Skin of body (tissue), 2 donors: ENCODE data around the gene ZNF747. TPM values are rescaled to one million over a fixed set of nuclear protein-coding genes. Genes with fewer than 3 reads are reported as not detected.
"Not testable (repeated sequence)": the region's sequence is repeated elsewhere in the genome, so short reads cannot be mapped to it uniquely, and the experiment has no call there.

Experiments used
- DNase-seq: peaks from one replicate; lab custom pipeline; 2025; lab: John Stamatoyannopoulos, UW
- total RNA-seq: library from RNA; depleted of rRNA; stranded (reverse); fragments of >200 nt; gene quantifications from one replicate; pipeline ENCODE4 v1.2.3, GENCODE V29; 2014

ZNF747 gene
- total RNA-seq, 1 donor from 2014 or later, result 5.8 TPM

DNA sequence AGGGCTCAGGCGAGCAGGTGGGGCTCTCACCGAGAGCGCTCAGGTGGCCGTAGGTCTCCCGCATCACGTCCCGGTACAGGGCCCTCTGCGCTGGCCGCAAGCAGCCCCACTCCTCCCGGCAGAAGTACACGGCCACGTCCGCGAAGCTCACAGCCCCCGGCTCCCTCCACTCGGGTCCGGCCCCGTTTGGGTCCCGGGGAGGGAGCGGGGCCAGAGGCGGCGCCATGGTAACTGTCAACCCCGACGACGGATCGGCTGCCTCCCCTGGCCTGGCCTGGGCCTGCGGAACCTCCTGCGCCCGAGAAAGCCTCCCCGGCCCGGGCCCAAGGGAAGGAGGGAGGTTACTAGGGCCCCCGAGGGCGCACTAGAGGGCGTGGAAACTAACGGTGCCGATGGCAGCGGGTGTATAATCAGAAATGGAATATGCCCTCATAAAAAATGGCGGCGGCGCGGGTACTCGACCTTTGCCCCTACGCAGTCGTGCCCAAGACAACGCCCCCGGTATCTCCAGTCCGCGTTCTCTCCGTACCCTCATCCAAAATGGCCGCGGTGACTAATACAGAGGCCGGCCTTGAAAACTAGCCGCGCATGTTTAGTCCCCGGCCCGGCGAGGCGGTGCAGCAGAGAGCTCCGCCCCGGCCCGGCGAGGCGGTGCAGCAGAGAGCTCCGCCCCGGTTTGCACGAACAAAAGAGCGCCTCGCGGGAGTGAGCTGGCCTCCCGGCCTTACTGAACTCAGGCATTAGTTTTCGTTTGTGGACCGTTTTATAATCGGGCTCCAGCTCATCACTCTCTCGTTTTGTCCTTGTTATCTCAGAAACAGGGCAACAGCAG lies 23.5 kb upstream of the ZNF747 start, which contains the start of gene ZNF764:
TSS of gene ZNF764 (minus strand) at position 418 of the 832 bp plus-strand sequence. CDS start at position 226, 192 bp downstream.
- peak; percentile 96 for DNase-seq

DNA sequence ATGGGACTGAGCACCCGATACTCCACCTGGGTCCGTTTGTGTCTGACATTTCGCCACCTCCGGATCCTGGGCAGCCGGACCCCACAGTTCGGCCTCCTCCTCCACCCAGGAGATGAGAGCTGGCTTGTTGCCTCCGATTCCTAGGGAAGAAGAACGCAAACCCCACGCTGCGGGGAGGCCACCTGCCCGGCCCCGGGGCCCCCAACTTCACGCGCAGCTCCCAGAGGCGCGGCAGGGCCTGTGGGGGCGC lies 23.0 kb upstream of the ZNF747 start:
- no peak for DNase-seq

DNA sequence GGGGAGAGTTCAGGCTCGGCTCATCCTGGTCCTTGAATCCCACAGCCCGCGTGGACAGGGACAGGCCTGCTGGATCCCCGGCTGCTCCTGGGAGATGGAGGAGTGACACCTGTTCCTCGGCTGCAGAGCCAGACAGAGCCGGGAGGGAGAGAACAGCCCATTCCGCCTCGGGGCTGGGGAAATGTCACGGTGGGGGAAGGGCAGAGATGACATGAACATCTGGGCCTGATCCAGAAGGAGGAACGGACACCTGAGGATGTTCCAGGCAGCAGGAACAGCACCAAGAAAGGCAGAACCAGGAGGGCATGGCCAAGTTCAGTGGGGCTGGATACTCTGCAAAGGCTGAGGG lies 21.4 kb upstream of the ZNF747 start:
- DNase-seq, result no peak

DNA sequence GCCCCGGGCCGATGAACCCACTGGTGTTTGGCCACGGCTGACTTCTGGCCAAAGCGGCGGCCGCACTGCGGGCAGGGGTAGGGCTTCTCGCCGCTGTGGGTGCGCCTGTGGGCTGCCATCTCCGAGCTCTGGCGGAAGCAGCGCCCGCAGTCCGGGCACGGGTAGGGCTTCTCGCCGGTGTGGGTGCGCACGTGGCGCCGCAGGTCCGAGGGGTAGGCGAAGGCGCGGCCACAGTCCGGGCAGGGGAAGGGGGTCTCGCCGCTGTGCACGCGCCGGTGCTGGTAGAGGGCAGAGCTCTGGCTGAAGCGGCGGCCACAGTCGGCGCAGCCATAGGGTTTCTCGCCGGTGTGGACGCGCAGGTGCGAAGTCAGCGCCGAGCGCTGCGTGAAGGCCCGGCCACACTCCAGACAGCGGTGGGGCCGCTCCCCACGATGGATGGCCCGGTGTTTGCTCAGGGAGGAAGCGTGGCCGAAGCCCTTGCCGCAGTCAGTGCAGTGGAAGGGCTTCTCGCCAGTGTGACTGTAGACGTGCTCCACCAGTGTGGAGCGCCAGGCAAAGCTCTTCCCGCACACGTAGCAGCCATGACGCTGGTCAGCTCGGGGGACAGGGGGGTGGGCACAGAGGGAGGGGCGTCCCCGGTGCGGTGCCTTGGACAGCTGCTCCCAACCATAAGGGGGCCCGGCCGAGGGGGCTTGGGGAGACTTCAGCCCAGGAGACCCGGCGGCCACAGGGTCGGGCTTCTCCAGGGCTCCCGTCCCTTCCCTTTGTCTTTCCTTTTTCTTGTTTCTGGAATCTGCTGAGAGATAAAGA lies 20.9 kb upstream of the ZNF747 start:
- no peak for DNase-seq

DNA sequence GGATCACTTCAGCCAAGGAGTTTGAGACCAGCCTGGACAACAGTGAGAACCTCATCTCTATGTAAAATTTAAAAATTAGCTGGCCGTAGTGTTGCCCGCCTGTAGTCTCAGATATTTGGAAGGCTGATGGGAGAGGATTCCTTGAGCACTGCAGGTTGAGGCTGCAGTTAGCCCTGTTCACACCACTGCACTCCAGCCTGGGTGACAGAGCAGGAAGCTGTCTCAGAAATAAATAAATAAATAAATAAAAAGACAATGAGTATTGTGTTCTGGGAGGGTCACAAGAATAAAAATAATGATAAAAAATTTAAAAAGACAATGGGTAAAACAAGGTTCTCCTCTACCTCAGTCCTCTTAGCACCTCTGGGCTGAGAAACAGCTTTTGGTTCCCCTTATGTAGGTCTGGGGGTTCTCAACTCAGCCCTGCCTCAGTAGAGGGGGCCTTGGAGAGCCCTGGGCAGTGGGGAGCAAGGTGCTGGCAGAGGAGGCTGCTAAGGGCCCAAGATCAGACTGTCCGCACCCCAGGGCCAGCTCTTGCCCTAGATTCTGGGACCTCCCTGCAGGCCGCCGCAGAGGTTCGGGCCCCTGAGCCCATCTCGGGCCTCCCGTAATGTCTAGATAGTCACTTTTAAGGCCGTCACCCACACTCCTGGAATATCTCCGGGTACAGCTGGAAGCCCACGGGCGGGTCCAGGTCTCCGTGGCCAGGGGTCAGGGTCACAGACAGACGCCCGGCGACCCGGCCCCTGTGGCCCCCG lies 20.1 kb upstream of the ZNF747 start:
- DNase-seq, result no peak

DNA sequence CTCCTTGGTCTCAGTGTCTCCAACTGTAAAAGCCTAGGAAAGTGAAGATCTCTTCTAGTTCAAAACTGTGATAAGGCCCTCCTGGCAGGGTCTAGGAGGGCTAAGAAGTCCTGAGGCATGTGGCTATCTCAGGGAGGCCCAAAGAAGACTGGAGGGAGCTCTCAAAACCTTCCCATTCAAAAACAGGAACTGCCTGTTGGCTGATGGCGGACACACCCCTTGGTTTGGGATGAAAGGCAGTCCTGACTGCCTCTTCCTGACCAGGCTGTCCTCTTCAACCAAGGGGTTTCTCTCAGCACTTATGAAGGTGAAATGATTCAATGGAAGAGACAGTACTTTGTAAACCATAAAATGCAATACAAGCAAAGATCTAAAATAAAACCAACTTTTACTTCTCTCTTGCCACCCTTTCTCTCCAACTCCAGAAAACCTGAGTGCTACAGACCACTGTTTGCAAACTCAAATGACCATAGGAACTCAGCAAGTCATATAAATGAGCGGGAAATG lies 18.8 kb upstream of the ZNF747 start:
- no peak for DNase-seq

DNA sequence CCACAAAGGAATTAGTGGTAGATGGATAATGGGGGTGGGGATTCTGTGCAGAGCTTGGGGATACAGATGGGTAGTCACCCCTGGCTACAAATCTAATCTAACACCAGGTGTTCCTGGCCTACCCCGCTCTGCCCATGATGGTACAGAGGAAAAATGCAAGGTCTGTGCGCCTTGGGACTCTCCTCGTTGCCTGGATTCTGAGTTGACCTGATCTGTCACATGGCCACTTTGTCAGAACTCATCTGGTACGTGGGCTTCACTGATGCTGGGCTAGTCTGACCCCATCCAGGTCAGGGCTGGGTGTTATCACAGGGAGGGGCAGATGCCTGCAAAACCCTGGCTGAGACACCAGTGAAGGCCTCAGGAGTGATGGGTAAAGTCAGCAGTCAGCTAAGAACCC lies 18.3 kb upstream of the ZNF747 start:
- DNase-seq, result no peak

DNA sequence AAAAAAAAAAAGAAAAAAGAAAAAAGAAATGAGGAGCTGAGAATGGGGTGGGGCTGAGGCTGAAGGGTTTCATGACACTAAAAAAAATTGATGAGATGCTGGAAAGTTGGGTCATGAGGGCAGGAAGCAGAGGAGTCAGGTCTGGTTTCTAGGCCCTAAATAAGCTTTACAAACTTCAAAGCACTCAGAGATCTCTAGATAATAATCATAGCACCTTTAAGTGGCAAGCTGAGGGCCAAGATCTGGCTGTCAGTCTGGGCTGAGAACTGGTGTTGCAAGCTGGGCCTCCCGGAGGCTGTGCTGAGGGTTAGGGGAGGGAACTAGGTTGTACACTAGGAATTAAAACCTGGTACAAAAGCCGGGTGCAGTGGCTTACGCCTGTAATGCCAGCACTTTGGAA lies 17.1 kb upstream of the ZNF747 start:
- no peak for DNase-seq

DNA sequence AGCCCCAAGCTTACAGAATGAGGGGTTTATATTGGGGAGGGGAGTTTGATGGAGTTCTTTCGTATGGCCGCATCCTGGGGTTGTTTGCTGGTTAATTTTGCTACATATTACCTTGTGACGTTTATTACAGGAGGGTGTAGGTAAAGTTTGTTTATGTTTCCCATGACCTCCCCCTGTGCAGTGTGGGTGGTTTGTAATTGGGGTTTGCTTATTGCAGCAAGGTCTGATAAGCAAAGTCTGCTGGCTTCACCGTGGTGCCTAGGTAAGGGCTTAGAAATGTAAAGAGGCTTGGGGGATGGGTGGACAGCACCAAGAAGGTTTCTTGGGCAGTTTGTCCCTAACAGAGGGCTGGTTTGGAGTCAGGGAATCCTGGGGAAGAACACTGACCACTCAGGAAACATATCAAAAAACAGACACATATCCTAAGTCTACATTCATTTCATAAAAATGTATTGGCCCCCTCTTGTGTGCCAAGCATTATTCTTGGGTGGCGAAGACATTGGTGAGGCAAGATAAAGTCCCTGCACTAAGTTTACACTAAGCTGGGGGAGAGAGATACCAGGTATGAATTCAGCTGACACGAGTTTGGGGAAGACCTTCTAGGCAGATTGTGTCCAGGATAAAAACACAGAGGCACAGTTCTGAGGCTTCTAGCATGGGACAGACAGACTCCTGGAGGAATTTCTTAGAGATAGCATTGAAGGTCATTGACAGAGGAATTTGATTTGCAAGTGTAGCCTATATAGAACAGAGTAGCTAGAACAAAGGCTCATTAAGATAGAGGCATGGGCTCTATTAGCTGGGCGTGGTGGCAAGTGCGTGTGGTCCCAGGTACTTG lies 14.0 kb upstream of the ZNF747 start:
- DNase-seq, result no peak

DNA sequence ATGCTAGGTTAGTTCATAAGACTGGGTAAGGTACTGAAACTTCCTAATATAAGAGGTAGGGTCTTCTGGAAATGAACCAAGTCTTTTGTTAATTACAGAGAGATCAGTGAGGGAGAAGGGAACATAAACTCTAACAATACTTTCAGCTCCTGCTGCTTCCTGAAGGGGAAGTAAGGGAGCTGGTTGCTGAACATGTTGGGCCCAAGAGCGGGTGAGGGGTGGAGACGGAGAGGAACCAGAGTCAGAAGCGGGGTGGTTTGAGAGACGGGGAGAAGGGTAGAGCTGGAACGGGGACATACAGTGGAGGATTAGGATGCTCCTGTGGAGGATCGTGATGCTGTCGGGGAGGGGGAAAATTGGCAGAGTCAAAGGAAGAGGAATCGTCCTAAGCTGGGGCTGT lies 11.5 kb upstream of the ZNF747 start:
- no peak for DNase-seq

DNA sequence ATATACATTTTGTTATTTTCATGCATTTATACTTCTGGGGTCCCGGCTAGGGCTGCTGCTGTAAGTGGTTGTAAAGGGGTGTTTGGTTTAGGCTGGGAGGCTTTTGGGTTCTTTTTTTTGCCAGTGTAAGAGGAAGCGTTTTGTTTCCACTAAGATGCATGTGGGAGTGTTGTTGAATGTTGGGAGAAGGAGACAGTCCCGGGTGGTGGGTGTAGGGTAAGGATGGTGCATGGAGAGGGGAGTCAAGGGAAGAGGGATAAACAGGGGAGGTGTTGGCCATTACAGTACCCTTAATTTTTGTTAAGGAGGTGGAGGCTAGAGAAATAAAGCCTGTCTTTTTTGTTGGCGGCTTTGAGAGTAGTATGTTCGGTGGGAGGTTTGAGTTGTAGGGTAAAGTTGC lies 8.4 kb upstream of the ZNF747 start:
- no peak for DNase-seq

DNA sequence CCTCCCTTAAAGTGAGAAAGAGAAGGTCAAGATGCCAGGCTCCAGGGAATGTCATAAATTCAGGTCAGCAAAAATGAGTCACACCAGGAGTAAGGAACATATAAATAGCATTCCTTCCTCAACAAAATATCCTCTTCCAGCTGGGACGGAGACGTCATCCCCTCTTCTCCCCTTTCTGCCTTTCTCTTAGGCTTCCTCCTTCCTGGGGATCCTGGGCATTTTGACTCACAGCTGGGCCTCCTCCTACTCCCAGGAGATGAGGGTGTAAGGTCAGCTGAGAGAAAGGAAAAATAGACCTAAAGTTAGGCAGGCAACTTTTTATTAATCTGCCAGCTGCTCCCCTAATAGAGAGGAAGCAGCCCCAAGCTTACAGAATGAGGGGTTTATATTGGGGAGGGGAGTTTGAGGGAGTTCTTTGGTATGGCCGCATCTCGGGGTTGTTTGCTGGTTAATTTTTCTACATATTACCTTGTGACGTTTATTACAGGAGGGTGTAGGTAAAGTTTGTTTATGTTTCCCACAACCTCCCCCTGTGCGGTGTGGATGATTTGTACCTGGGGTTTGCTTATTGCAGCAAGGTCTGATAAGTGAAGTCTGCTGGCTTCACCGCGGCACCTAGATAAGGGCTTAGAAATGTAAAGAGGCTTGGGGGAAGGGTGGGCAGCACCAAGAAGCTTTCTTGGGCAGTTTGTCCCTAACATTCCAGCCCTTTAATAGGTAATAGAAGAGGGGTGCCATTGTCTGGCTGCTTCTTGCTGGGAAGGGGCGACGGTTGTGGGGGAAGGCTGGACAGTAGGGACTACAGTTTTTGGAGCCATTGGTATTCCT lies 7.1 kb upstream of the ZNF747 start:
- DNase-seq, result no peak

DNA sequence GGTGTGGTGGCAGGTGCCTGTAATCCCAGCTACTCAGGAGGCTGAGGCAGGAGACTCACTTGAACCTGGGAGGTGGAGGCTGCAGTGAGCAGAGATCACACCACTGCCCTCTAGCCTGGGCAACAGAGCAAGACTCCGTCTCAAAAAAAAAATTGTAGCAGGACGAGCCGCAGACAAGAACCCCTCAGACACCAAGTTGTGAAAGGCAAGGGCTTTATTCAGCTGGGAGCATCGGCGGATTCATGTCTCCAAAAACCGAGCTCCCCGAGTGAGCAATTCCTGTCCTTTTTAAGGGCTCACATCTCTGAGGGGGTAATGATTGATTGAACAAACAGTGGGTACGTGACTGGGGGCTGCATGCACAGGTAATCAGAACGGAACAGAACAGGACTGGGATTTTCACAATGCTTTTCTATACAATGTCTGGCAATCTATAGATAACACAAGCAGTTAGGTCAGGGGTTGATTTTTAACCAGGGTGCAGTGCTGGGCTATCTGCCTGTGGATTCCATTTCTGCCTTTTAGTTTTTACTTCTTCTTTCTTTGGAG lies 6.3 kb upstream of the ZNF747 start:
- not testable (repeated sequence) for DNase-seq

DNA sequence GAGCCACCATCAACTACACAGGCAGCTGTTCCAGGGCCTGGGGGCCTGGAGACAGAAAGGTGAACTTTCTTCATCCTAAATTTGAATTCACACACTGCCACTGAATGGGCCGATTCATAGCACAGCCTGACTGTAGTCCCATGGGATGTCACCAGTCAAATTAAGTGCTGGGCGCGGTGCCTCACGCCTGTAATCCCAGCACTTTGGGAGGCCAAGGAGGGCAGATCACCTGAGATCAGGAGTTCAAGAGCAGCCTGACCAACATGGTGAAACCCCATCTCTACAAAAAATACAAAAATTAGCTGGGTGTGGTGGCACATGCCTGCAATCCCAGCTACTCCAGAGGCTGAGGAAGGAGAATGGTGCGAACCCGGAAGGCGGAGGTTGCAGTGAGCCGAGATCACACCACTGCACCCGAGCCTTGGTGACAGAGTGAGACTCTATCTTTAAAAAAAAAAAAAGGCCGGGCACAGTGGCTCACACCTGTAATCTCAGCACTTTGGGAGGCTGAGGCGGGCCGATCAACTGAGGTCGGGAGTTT lies 5.4 kb upstream of the ZNF747 start:
- DNase-seq, result not testable (repeated sequence)

DNA sequence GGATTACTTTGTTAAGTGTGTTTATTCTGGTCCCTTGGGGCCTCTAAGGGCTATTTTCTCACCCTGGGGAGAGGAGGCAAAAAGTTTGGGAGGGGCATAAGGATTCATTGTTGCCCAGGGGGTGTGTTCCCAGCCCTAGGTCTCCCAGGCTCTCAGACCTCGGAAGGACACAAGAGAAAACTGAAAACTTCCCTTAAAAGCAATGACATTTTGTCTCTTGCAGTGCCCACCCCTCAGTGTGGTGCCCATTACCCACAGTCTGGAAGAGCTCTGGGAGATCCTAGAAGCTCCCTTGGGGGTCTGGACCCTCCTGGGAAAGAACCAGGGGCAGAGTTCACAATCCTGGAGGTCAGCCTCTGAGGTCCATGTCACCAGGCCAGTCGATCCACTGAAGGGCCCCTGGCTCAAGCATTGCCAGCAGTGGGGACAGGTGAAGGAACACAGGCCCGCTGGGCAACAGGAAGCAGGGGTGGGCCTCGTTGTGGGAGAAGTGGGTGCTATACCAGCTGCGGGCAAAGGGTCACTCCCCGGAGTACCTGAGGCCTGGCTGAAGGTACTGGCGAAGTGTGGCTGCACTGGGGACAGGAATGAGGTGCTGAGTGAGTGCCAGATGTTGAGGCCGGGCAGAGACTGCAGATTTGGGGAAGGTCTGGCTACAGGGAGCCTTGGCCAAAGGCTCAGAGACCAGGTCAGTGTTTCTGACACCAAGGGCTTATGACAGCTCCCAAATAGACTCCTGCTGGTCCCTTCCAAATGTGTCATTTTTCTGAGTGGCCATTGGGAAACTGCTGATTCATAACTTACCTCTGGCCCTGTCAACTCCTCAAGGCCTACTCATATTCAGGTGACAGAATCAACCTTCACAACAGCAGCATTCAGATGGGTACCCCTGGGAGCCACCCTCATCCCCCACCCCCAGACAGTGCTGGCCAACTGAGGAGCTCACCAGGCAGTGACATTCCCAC lies 4.6 kb upstream of the ZNF747 start:
- no peak for DNase-seq

DNA sequence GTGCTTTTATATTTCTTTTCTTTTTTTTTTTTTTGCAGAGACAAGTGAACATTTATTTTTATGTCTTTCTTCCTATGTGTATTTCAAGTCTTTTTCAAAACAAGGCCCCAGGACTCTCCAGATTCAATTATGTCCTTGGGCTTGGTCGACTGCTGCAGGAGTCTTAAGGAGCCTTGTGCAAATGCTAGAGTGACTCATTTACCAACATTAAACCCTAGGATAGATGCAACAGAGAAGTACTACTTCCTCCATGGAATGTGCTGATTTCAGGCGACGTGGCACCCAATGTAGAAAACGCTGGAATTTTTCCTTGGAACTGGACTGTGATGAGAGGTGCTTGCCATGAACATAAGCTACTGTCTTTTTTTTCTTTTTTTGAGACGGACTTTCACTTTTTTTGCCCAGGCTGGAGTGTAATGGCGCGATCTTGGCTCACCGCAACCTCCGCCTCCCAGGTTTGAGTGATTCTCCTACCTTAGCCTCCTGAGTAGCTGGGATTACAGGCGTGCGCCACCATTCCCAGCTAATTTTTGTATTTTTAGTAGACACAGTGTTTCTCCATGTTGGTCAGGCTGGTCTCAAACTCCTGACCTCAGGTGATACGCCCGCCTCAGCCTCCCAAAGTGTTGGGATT lies 1.9 kb upstream of the ZNF747 start:
- DNase-seq, result not testable (repeated sequence)

DNA sequence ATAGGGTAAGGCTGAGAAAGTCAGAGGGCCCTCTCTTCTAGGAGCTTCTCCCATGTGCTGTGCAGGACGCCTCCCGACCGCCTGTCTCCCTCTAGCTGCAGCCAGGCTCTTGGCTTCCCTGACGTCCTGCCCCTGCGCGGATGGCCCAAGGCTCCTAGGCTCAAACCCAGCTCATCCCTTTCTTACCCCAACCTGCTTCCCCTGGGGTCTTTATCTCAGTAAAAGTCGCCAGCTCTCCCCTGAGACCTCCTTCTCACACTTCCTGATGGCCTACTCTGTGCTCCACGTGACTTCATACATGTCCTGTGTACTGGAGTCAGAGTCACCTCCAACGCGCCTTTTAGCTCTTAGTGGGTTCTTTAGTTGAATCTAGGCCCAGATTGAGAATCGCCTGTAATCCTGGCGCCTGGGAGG lies 1.1 kb upstream of the ZNF747 start:
- peak; percentile 47 for DNase-seq
